Duodenal mucosa (tissue), 2 donors: ENCODE results near the gene CCDC86.

Source experiments
- H3K27ac ChIP-seq: one replicate; pipeline ENCODE4 v1.7.0; 2013; ENCODE audit warnings: low read depth, low read length
- H3K27me3 ChIP-seq, 2 donors: one replicate each; pipeline ENCODE4 v1.7.0; 2013; ENCODE audit warnings: low read length in 2 of 2, control low read depth in 1 of 2; ENCODE audit not compliant: insufficient read depth in 2 of 2, control insufficient read depth in 1 of 2
- H3K36me3 ChIP-seq, 2 donors: one replicate each; pipeline ENCODE4 v1.7.0; 2013; ENCODE audit warnings: low read length in 2 of 2, control low read depth in 1 of 2; ENCODE audit not compliant: insufficient read depth in 2 of 2, control insufficient read depth in 1 of 2
- H3K4me1 ChIP-seq, 2 donors: one replicate each; pipeline ENCODE4 v1.7.0; 2013; ENCODE audit warnings: low read length in 2 of 2, control low read depth in 1 of 2; ENCODE audit not compliant: insufficient read depth in 2 of 2, control insufficient read depth in 1 of 2
- H3K4me3 ChIP-seq, 2 donors: one replicate each; pipeline ENCODE4 v1.7.0; 2013; ENCODE audit warnings: low read length in 2 of 2, low read depth in 1 of 2
- H3K9ac ChIP-seq, 2 donors: one replicate each; pipeline ENCODE4 v1.7.0; 2013; ENCODE audit warnings: low read length in 2 of 2, low read depth in 1 of 2
- H3K9me3 ChIP-seq, 2 donors: one replicate each; pipeline ENCODE4 v1.7.0; 2013; ENCODE audit warnings: low read length in 2 of 2, control low read depth in 1 of 2; ENCODE audit not compliant: control insufficient read depth in 1 of 2

CCDC86 gene

GRCh38 chr11:60860943-60861342 lies 19.0 kb downstream of the CCDC86 start:
- no peak overlapping the region for H3K27ac ChIP-seq
- H3K27me3 ChIP-seq: no peaks in the 10 kb centered on the region
- no peak overlapping the region for H3K4me3 ChIP-seq
- H3K36me3 ChIP-seq: no peaks in the 10 kb centered on the region
- no peaks in the 10 kb centered on the region for H3K4me1 ChIP-seq
- no peak overlapping the region for H3K9ac ChIP-seq
- H3K9me3 ChIP-seq: no peaks in the 10 kb centered on the region

GRCh38 chr11:60862171-60862570 lies 20.3 kb downstream of the CCDC86 start:
- Histone ChIP-seq H3K36me3 (no peaks in the 10 kb centered on the region), H3K4me3 (no peak overlapping the region), H3K27me3 (no peaks in the 10 kb centered on the region), H3K9me3 (no peaks in the 10 kb centered on the region), H3K9ac (no peak overlapping the region), H3K4me1 (no peaks in the 10 kb centered on the region), H3K27ac (no peak overlapping the region)

DNA sequence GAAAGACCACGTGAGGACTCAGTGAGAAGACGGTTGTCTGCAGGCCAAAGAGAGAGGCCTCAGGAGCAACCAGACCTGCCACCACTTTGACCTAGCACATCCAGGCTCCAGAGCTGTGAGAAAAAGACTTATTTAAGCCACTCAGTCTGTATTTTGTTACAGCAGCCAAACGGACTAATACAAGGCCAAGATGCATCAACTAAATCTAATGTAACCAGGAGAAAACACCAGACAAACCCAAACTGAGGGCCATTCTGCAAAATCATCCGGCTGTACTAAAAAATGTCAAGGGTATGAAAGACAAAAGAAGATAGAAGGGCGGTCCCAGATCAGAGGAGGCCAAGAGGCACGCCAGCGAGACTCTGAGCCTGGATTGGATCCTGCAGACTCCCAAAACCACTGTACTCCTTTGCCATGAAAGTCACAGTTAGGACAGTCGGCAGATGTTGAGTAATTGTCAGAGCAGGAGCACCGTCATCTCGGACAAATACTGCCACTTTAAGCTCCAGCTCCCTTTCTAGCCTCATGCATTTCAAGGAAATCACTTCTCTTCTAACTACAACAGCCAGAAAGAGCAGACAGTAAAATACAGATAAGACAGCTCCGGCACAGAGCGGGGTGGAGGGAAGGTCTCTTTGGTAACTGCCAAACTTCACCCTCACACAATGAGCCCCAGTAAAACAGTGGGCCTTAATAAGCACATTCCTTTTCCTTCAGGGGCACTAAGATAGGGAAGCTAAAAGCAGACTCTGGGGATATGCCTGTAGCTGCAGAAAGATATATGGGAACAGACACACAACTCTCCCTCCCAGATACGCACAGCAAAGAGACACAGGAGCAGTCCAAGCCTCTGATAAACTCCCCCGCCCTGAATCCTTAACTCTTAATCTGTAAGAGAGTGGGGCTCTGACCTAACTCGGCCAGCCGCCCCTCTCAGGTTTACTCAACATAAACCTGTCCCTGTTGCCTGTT lies 21.9 kb downstream of the CCDC86 start:
- Histone ChIP-seq H3K4me3 (no peak overlapping the region), H3K4me1 (no peaks in the 10 kb centered on the region), H3K9ac (no peak overlapping the region), H3K27me3 (no peaks in the 10 kb centered on the region), H3K9me3 (no peaks in the 10 kb centered on the region), H3K36me3 (no peaks in the 10 kb centered on the region), H3K27ac (no peak overlapping the region)

DNA sequence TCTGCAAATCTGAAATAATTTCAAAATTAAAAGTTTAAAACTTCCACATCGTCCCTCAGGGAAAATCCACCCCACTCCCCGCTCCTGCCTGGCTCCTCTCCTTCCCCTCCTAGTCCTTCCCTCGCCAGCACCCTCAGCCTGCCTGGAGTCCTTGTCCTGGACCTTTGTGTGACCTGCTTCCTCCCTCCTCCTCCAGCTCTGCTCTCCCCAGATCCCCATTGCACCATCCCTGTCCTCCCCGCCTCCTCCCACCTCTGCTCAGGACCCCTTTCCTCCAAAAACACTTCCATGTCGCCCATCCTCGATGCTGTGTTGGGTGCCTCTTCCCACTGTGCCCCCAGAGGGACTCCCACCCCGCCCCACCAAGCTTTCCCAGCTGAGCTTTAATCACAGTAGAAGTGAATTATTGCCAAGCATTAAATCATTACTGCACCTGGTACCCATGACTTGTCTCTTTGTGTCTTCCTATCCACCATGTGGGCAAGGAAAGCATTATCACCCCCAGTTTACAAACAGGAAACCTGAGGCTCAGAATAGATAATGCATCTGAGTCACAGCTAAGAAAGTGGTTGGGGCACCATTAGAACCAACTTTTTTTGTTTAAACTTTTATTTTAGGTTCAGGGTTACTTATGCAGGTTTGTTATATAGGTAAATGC lies 23.1 kb downstream of the CCDC86 start:
- Histone ChIP-seq H3K4me1 (peaks cover 0 to under 1% of the 10 kb centered on the region in 2 donors), H3K9ac (no peak overlapping the region), H3K27ac (no peak overlapping the region), H3K9me3 (no peaks in the 10 kb centered on the region), H3K36me3 (no peaks in the 10 kb centered on the region), H3K4me3 (no peak overlapping the region), H3K27me3 (no peaks in the 10 kb centered on the region)

GRCh38 chr11:60866911-60867870 lies 25.3 kb downstream of the CCDC86 start, which contains the start of gene ZP1:
ZP1 (plus strand) TSS chr11:60867542; CDS start chr11:60867562, 20 bp downstream.
- Histone ChIP-seq H3K27ac (no peak within 1 kb of the TSS), H3K4me3 (no peak within 1 kb of the TSS), H3K4me1 (peaks cover 11 to 15% of the 10 kb centered on the region in 2 donors), H3K27me3 (no peaks in the 10 kb centered on the region), H3K36me3 (no peaks in the 10 kb centered on the region), H3K9me3 (no peaks in the 10 kb centered on the region), H3K9ac (no peak within 1 kb of the TSS)

DNA sequence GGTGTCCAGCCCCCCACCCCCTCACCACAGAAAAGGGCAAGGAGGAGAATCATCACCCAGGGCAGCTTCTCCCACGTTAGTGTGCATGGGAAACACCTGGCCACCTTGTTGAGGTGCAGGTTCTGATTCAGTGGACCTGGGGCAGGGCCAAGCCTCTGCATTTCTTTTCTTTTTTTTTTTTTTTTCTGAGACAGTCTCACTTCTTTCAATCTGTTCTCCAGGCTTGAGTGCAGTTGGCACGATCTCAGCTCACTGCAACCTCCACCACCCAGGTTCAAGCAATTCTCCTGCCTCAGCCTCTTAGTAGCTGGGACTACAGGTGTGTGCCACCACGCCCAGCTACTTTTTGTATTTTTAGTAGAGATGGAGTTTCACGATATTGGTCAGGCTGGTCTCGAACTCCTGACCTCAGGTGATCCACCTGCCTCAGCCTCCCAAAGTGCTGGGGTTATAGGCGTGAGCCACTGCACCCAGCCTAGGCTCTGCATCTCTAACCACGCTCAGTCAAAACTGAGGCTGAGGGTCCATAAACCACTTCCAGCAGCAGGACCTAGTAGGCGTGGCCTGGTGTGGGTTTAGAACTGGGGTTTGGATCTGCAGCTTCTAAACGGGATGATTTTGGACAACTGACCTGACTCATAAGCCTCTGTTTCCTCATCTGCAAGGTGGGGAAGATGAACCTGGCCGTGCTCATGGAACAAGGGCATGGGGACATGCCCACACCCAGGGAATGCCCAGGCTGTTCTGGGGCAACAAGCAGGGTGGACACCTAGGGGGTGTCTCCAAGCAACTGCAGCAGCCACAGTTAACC lies 26.2 kb downstream of the CCDC86 start:
- no peaks in the 10 kb centered on the region for H3K27me3 ChIP-seq
- no peaks in the 10 kb centered on the region for H3K36me3 ChIP-seq
- no peaks in the 10 kb centered on the region for H3K9me3 ChIP-seq
- no peak overlapping the region for H3K9ac ChIP-seq
- no peak overlapping the region for H3K27ac ChIP-seq
- H3K4me3 ChIP-seq: no peak overlapping the region
- peaks cover 20 to 22% of the 10 kb centered on the region in 2 donors for H3K4me1 ChIP-seq

GRCh38 chr11:60868682-60869450 lies 27.0 kb downstream of the CCDC86 start:
- Histone ChIP-seq H3K4me3 (no peak overlapping the region), H3K27me3 (no peaks in the 10 kb centered on the region), H3K9me3 (no peaks in the 10 kb centered on the region), H3K27ac (no peak overlapping the region), H3K36me3 (no peaks in the 10 kb centered on the region), H3K9ac (no peak overlapping the region), H3K4me1 (peaks cover 20 to 28% of the 10 kb centered on the region in 2 donors)

- Histone ChIP-seq H3K27me3 (no peaks in the 10 kb centered on the region), H3K36me3 (no peaks in the 10 kb centered on the region), H3K27ac (no peak overlapping the region), H3K4me3 (no peak overlapping the region), H3K4me1 (peaks cover 20 to 28% of the 10 kb centered on the region in 2 donors), H3K9ac (no peak overlapping the region), H3K9me3 (no peaks in the 10 kb centered on the region)
Measured at GRCh38 chr11:60869451-60869825, 27.5 kb downstream of the CCDC86 start.

- Histone ChIP-seq H3K4me1 (peaks cover 20 to 28% of the 10 kb centered on the region in 2 donors), H3K36me3 (peaks cover 0 to 2% of the 10 kb centered on the region in 2 donors), H3K27ac (no peak overlapping the region)
Measured at GRCh38 chr11:60870276-60870675, 28.4 kb downstream of the CCDC86 start.

More at GRCh38 chr11:60870276-60870675, 28.4 kb downstream of the CCDC86 start:
- Histone ChIP-seq H3K27me3 (no peaks in the 10 kb centered on the region), H3K4me3 (no peak overlapping the region), H3K9me3 (no peaks in the 10 kb centered on the region), H3K9ac (no peak overlapping the region)
